ENCODE results near the gene TBC1D23.

GRCh38 chr3:100263583-100263982 is 2.8 kb downstream of the TBC1D23 start:
- TF ChIP-seq, protein P1, sequence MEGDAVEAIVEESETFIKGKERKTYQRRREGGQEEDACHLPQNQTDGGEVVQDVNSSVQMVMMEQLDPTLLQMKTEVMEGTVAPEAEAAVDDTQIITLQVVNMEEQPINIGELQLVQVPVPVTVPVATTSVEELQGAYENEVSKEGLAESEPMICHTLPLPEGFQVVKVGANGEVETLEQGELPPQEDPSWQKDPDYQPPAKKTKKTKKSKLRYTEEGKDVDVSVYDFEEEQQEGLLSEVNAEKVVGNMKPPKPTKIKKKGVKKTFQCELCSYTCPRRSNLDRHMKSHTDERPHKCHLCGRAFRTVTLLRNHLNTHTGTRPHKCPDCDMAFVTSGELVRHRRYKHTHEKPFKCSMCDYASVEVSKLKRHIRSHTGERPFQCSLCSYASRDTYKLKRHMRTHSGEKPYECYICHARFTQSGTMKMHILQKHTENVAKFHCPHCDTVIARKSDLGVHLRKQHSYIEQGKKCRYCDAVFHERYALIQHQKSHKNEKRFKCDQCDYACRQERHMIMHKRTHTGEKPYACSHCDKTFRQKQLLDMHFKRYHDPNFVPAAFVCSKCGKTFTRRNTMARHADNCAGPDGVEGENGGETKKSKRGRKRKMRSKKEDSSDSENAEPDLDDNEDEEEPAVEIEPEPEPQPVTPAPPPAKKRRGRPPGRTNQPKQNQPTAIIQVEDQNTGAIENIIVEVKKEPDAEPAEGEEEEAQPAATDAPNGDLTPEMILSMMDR (conservative IDR thresholded peaks at IDR 0.05) = no peak
- no peak for TF ChIP-seq ZFX (IDR thresholded peaks at IDR 0.05)

All from C4-2B (cell line).